SH-SY5Y (cell line): ENCODE results near the gene CYP51A1.

Experiments used
- GATA2 ChIP-seq: IDR thresholded peaks from 2 replicates; pipeline ENCODE4 v1.6.1; 2011; ENCODE audit warnings: mild to moderate bottlenecking, low read depth, low read length
- GATA3 ChIP-seq: IDR thresholded peaks from 2 replicates; pipeline ENCODE4 v1.6.1; 2011; ENCODE audit warnings: low read depth, mild to moderate bottlenecking, low read length, moderate library complexity

The CYP51A1 gene

GRCh38 chr7:92075455-92076158 lies 58.7 kb downstream of the CYP51A1 start:
- no peak for TF ChIP-seq GATA3
- no peak for TF ChIP-seq GATA2

DNA sequence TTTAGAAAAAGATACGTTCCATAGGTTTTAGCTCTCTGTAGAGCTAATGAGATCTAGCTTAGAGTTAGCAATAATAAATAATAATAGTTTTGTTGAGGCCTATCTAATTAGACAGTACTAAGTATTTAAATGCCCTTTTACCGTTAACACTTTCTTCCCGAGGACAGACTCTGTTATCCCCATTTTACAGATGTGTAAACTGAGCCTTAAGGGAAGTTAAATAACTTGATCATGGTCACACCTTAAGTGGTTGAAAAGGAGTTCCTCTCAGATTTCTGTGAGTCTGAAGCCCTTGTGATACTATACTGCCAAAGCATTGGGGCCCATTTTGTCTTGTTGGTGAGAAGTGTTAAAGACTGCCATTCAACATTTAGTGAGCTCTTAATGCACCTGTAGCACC lies 61.6 kb downstream of the CYP51A1 start:
- no peak for TF ChIP-seq GATA3
- TF ChIP-seq GATA2: no peak

DNA sequence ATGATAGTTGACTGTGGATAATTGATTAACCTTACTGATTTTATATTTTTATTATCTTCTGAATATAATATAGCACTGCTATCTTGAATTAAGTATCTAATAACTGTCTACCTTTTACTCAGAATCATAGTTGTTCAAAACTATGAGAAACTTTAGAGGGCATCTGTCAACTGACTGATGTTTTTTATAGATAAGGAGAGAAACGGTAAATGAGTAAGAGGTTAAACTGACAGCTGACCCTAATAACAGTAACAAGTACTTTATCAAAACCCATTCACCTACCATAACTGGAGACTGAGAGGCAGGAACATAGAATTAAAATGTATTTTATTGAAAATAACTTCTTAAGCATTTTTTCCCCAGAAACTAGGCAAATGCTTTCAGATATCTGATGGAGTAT lies 62.2 kb downstream of the CYP51A1 start:
- TF ChIP-seq GATA3: 0 out of 2 replicates have a peak, but pooled peaks have one; percentile 21
- no peak for TF ChIP-seq GATA2

DNA sequence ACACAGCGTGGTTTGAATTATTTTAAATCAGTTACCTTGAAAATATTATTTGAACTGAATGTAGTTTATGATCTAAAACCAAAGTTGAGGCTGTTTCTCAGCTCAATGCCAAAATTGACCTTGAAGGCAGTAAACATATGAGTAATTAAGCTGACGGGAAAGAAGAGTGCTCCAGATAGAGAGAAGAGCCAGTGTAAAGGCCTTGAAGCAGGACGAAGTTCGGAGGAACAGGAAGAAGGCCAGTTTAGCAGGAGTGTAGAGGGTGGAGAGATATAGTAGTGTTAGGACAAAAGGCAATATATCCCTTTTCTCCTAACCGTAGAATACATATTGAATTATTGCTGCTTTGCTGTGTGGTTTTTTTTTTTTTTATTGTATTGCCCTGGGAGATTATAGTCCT lies 63.2 kb downstream of the CYP51A1 start:
- TF ChIP-seq GATA2 (no peak), GATA3 (no peak)

GRCh38 chr7:92064438-92065029 lies 69.7 kb downstream of the CYP51A1 start:
- TF ChIP-seq GATA3 (no peak), GATA2 (no peak)
